IMR-90 (cell line): Measurements from ENCODE around the gene VPS54. TPM values are rescaled to one million over a fixed set of nuclear protein-coding genes. Genes with fewer than 3 reads are reported as not detected.

Source experiments
- ATAC-seq: fragments of 200-7000 bp; cut with Tn5 transposase; 2 replicates; pipeline ENCODE4 v1.9.1; 2020; ENCODE audit warnings: low read depth, mild to moderate bottlenecking, moderate library complexity
- BruUV-seq: library from RNA; stranded (reverse); fragments of 400-500 nt; replicated peaks from 2 replicates; lab custom pipeline; 2021; lab: Mats Ljungman, UMichigan
- CTCF ChIA-PET: fragments of 300-600 bp; formaldehyde crosslinking; extraction: SDS; loops from one replicate; lab custom pipeline; 2021; ENCODE audit warnings: antibody characterized with exemption; lab: Yijun Ruan, JAX
- POLR2A ChIA-PET: fragments of 300-600 bp; sonication (Branson Sonifier 250); formaldehyde crosslinking; loops from one replicate; lab custom pipeline; 2022; ENCODE audit warnings: antibody characterized with exemption; ENCODE audit not compliant: unreplicated experiment; lab: Charles Lee
- DNase-seq: peaks from one replicate; pipeline ENCODE4 v3.0.0; 2013
- H2AFZ ChIP-seq: replicated peaks from 2 replicates; pipeline ENCODE3; 2013; ENCODE audit warnings: low read length, mild to moderate bottlenecking; ENCODE audit not compliant: poor library complexity
- H2AK5ac ChIP-seq: 2 replicates; pipeline ENCODE4 v1.6.1; 2013; ENCODE audit warnings: low read depth, low read length, inconsistent platforms
- H2AK9ac ChIP-seq: replicated peaks from 2 replicates; pipeline ENCODE3; 2013; ENCODE audit warnings: mild to moderate bottlenecking, low read depth, low read length, moderate library complexity; ENCODE audit not compliant: poor library complexity
- H2BK120ac ChIP-seq: 2 replicates; pipeline ENCODE4 v1.6.1; 2013; ENCODE audit warnings: low read depth, low read length, inconsistent platforms
- H2BK15ac ChIP-seq: 3 replicates; pipeline ENCODE4 v1.6.1; 2013; ENCODE audit warnings: low read depth, low read length, inconsistent platforms
- H2BK20ac ChIP-seq: 2 replicates; pipeline ENCODE4 v1.6.1; 2013; ENCODE audit warnings: low read depth, mild to moderate bottlenecking, inconsistent platforms, low read length, moderate library complexity
- H2BK5ac ChIP-seq: 2 replicates; pipeline ENCODE4 v1.6.1; 2013; ENCODE audit warnings: mild to moderate bottlenecking, low read depth, low read length, inconsistent platforms; ENCODE audit not compliant: poor library complexity, severe bottlenecking
- H3K14ac ChIP-seq: replicated peaks from 2 replicates; pipeline ENCODE4 v1.6.1; 2013; ENCODE audit warnings: low read depth, low read length, inconsistent platforms
- H3K18ac ChIP-seq: 2 replicates; pipeline ENCODE4 v1.6.1; 2013; ENCODE audit warnings: low read depth, low read length, control low read depth
- H3K23ac ChIP-seq: 2 replicates; pipeline ENCODE4 v1.6.1; 2013; ENCODE audit warnings: low read depth, low read length, inconsistent platforms
- H3K27ac ChIP-seq: 2 replicates; pipeline ENCODE4 v1.5.1; 2013; ENCODE audit warnings: mild to moderate bottlenecking, control low read depth, low read length; ENCODE audit not compliant: insufficient read depth
- H3K27me3 ChIP-seq: 2 replicates; pipeline ENCODE4 v1.6.1; 2013; ENCODE audit warnings: low read length; ENCODE audit not compliant: control insufficient read depth, insufficient read depth
- H3K36me3 ChIP-seq: 2 replicates; pipeline ENCODE4 v1.6.1; 2013; ENCODE audit warnings: low read length, mixed read lengths; ENCODE audit not compliant: control insufficient read depth, insufficient read depth
- H3K4ac ChIP-seq: 2 replicates; pipeline ENCODE4 v1.6.1; 2013; ENCODE audit warnings: low read depth, low read length, inconsistent platforms
- H3K4me1 ChIP-seq: 2 replicates; pipeline ENCODE4 v1.6.1; 2013; ENCODE audit warnings: low read length, mixed read lengths; ENCODE audit not compliant: control insufficient read depth, insufficient read depth
- H3K4me2 ChIP-seq: 2 replicates; pipeline ENCODE4 v1.6.1; 2013; ENCODE audit warnings: low read depth, mild to moderate bottlenecking, control low read depth, low read length, moderate library complexity
- H3K4me3 ChIP-seq: 2 replicates; pipeline ENCODE4 v1.5.1; 2013; ENCODE audit warnings: low read depth, mild to moderate bottlenecking, control low read depth, low read length, moderate library complexity; ENCODE audit not compliant: insufficient read depth
- H3K56ac ChIP-seq: 2 replicates; pipeline ENCODE4 v1.6.1; 2013; ENCODE audit warnings: low read length, inconsistent platforms; ENCODE audit not compliant: insufficient read depth; ENCODE audit errors: extremely low read depth
- H3K79me1 ChIP-seq, 2 experiments: 2 replicates each; pipeline ENCODE4 v1.6.1; 2013; ENCODE audit warnings: low read length in 2 of 2, inconsistent platforms in 1 of 2, low read depth in 1 of 2
- H3K9ac ChIP-seq: 2 replicates; pipeline ENCODE4 v1.6.1; 2013; ENCODE audit warnings: low read depth, low read length, control low read depth
- H3K9me1 ChIP-seq: 2 replicates; pipeline ENCODE4 v1.6.1; 2013; ENCODE audit warnings: low read length, inconsistent platforms; ENCODE audit not compliant: insufficient read depth
- H3K9me3 ChIP-seq: 2 replicates; pipeline ENCODE4 v1.6.1; 2013; ENCODE audit warnings: low read length; ENCODE audit not compliant: control insufficient read depth, insufficient read depth
- H4K20me1 ChIP-seq: 2 replicates; pipeline ENCODE4 v1.6.1; 2013; ENCODE audit warnings: low read length, inconsistent platforms; ENCODE audit not compliant: insufficient read depth
- H4K5ac ChIP-seq: 2 replicates; pipeline ENCODE4 v1.6.1; 2013; ENCODE audit warnings: mild to moderate bottlenecking, low read depth, low read length, control low read depth
- H4K8ac ChIP-seq, 2 experiments: 2 replicates each; pipeline ENCODE4 v1.6.1; 2013; ENCODE audit warnings: low read depth in 2 of 2, low read length in 2 of 2, control low read depth in 1 of 2, inconsistent platforms in 1 of 2
- H4K91ac ChIP-seq: 2 replicates; pipeline ENCODE4 v1.6.1; 2013; ENCODE audit warnings: low read depth, low read length, inconsistent platforms; ENCODE audit not compliant: insufficient read depth
- RFX5 ChIP-seq: IDR thresholded peaks from 2 replicates; pipeline ENCODE4 v1.8.0; 2012; ENCODE audit warnings: low read depth, mild to moderate bottlenecking, low read length, moderate library complexity
- WGBS, 2 experiments: methylation state at CpG; one replicate each; pipeline versions ENCODE4 v1.1.5 to v1.1.7; 2013; ENCODE audit warnings: missing lambda C conversion rate in 2 of 2; ENCODE audit not compliant: insufficient read length in 1 of 2; ENCODE audit errors: extremely low coverage in 2 of 2; 5-methylcytosine and 5-hydroxymethylcytosine counted together
- dilution Hi-C: fragments of 300-500 bp; cut with HindIII; formaldehyde crosslinking; loops from one replicate; pipeline ENCODE4 v1.14.3; 2018; ENCODE audit warnings: low sequenced_read_pairs; ENCODE audit not compliant: unreplicated experiment
- in situ Hi-C: fragments of 300-500 bp; cut with MboI; formaldehyde crosslinking; loops from 3 replicates; pipeline ENCODE4 v1.14.3; 2019; ENCODE audit warnings: low sequenced_read_pairs, inconsistent platforms, mixed read lengths
- intact Hi-C: fragments of 100-400 bp; cut with micrococcal nuclease; formaldehyde crosslinking; loops from 2 replicates; pipeline ENCODE4 v1.10.0; 2022
- polyA plus RNA-seq, 3 experiments: library from polyadenylated mRNA; depleted of rRNA; stranded (reverse); fragments of >200 nt; gene quantifications; 2 replicates each; pipeline ENCODE4 v1.2.3, GENCODE V29; 2012; ENCODE audit warnings: low replicate concordance in 1 of 3
- total RNA-seq: library from RNA; depleted of rRNA; stranded (reverse); fragments of >200 nt; gene quantifications from 2 replicates; pipeline ENCODE4 v1.2.3, GENCODE V29; 2012
- TF ChIP-seq, protein P1 (sequence below): fragments of 150-350 bp; IDR thresholded peaks from 2 replicates; pipeline ENCODE4 v1.6.1; 2017; ENCODE audit warnings: mild to moderate bottlenecking, antibody characterized with exemption, low read length, low read depth

Gene VPS54
- total and polyA plus RNA-seq, 2 of the 4 experiments (the other 2 are of a cell fraction) = 7.1 to 18.1 TPM

DNA sequence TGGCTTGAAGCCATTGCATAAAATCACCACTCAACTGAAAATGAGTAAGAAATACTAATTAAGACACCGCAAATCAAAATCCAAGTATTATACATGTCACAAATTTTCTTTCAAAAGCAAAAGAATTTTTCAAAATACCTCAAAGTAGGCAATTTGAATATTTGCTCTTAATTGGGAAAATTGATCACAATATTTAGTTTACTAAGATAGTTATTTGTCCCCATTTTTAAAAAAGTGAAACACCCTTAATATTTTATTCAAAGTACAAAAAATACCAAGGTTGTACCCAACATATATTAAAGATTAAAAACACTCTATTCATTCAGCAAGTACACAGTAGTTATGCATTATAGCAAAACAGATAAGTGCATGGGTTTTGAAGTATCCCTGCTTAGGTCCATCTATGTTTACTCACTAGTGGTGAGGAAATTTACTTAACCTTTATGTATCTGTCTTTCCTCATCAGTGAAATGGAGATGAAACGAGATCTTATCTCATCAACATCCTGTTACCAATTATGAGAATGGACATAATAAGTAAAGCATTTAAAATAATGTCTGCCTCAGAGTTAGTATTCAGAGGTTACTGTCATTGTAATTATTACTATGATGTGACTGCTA is 35.1 kb downstream of the VPS54 start:
- no peak overlapping the region for H2AK5ac ChIP-seq
- BruUV-seq = no TSS peak
- H3K79me1 ChIP-seq = peaks cover 19 to 34% of the 10 kb centered on the region in 2 experiments
- no peak overlapping the region for H3K9ac ChIP-seq
- peaks cover 6% of the 10 kb centered on the region; the same call in 1 of the 2 replicates for H4K20me1 ChIP-seq
- no peak overlapping the region for H2BK15ac ChIP-seq
- no CpG with 5 or more reads among the region's 2 CpGs for WGBS, 2 experiments
- no peak overlapping the region for H3K4ac ChIP-seq
- no peak overlapping the region for H3K56ac ChIP-seq
- TF ChIP-seq RFX5 = no peak
- TF ChIP-seq, protein P1, sequence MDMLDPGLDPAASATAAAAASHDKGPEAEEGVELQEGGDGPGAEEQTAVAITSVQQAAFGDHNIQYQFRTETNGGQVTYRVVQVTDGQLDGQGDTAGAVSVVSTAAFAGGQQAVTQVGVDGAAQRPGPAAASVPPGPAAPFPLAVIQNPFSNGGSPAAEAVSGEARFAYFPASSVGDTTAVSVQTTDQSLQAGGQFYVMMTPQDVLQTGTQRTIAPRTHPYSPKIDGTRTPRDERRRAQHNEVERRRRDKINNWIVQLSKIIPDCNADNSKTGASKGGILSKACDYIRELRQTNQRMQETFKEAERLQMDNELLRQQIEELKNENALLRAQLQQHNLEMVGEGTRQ = no peak
- no peak overlapping the region for H2BK20ac ChIP-seq
- dilution Hi-C loops (no loop called here), in situ Hi-C loops (no loop called here), intact Hi-C loops (no loop called here)
- H4K91ac ChIP-seq = no peak overlapping the region
- no peak overlapping the region for H3K23ac ChIP-seq
- peaks cover 10% of the 10 kb centered on the region for H3K9me1 ChIP-seq
- POLR2A ChIA-PET = no interaction called here
- peak; percentile 9 for DNase-seq
- no peaks in the 10 kb centered on the region for H3K4me1 ChIP-seq
- H3K4me3 ChIP-seq = no peak overlapping the region
- no peaks in the 10 kb centered on the region for H3K27me3 ChIP-seq
- no peak overlapping the region for H3K4me2 ChIP-seq
- no peak overlapping the region for H2BK120ac ChIP-seq
- H3K9me3 ChIP-seq = no peaks in the 10 kb centered on the region
- no peaks in the 10 kb centered on the region for H3K36me3 ChIP-seq
- no peak overlapping the region for H3K18ac ChIP-seq
- no peak overlapping the region for H2AFZ ChIP-seq
- no peak overlapping the region for H3K14ac ChIP-seq
- CTCF ChIA-PET = no interaction called here
- no peak overlapping the region for H2AK9ac ChIP-seq
- H4K8ac ChIP-seq = no peak overlapping the region
- no peak overlapping the region for H3K27ac ChIP-seq
- no peak overlapping the region for H4K5ac ChIP-seq
- ATAC-seq = no peak
- H2BK5ac ChIP-seq = no peak overlapping the region
